Gastrocnemius medialis (tissue), 4 donors: ENCODE results near the gene GPR180.

Experiments used
- CTCF ChIP-seq, 5 experiments: fragments of 450-650 bp in 3 of 5; fragments of 200-600 bp in 2 of 5; sonication (generic) in 2 of 5; IDR thresholded peaks in 4 of 5; conservative IDR thresholded peaks in 1 of 5; 1 replicate in 4 of 5; 2 replicates in 1 of 5; pipeline ENCODE4 v1.5.1; 2016 to 2019; ENCODE audit warnings: antibody characterized with exemption in 5 of 5, mild to moderate bottlenecking in 3 of 5, moderate library complexity in 3 of 5
- POLR2A ChIP-seq, 2 donors: fragments of 450-650 bp; IDR thresholded peaks; one replicate each; pipeline ENCODE4 v1.6.1; 2017; ENCODE audit warnings: antibody characterized with exemption in 2 of 2, mild to moderate bottlenecking in 2 of 2, moderate library complexity in 2 of 2

- TF ChIP-seq CTCF (IDR thresholded peaks at IDR 0.05 in 4 of 5, conservative IDR thresholded peaks at IDR 0.05 in 1 of 5) (no peak), POLR2A (IDR thresholded peaks at IDR 0.05) (no peak)
Measured at GRCh38 chr13:94607939-94608338, 6.3 kb downstream of the GPR180 start.
